Activated T-cell treated with anti-CD3 and anti-CD28 coated beads for 1 hour (primary cell): ENCODE measurements around the gene TET3.
A peak's percentile ranks its signal among the peaks of the same experiment; 100 is the strongest.
"Not testable (repeated sequence)": the region's sequence is repeated elsewhere in the genome, so short reads cannot be mapped to it uniquely, and the experiment has no call there.

Experiments used
- DNase-seq: peaks from one replicate; pipeline ENCODE4 v3.0.0-alpha.2; 2020; ENCODE audit warnings: low read depth

TET3 gene

DNA sequence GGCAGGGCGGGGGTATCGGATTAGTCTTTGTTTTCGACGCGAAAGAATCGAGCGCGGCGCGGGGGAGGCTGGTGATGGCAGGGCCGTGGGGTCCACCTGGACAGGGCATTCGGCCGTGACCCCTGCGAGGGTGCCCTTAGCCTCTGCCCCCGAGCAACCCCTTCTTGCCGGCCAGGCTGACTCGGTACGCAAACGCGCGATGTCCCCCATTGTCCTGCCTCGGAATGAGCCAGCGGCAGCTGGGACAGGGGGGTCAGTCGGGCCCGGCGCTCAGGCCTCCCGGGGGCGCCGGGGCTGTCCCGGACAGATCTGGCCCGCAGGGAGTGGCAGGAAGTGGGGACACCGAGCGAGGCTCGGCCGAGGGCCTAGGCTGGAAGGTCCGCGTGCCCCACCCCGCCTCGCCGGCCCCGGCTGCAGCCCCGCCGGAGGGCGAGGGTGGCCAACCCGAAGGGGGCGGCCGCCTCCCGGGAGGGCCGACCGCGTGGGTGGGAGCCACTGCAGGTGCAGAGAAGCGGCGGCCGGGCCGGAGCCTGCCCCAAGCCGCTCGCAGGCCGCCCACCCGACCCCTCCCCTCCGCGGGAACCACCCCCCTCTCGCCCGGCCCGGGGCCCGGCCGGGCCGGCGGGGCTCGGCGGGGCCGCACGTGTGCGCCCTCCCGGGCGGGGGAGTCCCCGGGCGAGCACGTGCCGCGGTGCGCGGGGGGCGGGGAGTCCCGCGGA, at the start of gene TET3:
Gene TET3, plus strand, starts transcription at position 708 of the 719 bp plus-strand sequence. CDS start 1,494 bp downstream, outside the sequence.
- DNase-seq, result peak; percentile 59

DNA sequence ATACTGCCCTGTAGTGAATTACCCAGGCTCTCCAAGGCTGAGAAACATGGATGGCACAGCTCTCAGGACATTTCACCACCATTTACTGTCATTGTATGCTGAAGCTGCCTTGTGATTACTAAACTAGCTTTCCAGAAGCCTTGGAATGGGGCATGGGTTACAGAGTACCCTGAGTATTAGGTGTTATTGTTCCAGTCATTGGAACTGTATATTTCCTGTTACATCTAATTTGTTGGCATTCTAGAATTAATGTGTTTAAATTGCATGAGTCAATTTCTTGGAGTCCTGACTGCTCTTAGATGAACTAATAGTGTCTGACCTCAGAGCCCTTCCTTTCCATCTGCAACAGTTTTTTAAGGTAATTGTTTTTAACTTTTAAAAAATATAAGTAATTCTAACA, 49.1 kb upstream of the TET3 start:
- DNase-seq, result no peak

GRCh38 chr2:73937103-73937885, 47.4 kb upstream of the TET3 start:
- no peak for DNase-seq

DNA sequence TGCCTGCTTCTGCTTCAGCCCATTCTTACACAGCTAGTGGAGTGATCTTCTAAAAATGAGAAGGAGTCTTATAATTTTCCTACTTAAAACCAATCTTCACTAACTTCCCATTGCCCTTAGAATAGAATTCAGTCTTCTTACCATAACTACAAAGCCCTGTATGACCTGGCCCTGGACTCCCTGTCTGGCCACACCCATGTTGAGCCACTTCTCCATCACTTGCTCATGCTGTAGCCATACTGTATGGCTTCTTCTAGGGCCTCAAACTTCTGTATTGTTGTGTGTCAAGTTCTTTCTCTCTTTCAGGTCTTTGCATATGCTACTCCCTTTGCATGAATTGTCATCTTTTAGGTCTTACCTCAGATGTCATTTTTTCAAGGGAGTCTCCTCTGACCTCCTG, 46.8 kb upstream of the TET3 start:
- no peak for DNase-seq

DNA sequence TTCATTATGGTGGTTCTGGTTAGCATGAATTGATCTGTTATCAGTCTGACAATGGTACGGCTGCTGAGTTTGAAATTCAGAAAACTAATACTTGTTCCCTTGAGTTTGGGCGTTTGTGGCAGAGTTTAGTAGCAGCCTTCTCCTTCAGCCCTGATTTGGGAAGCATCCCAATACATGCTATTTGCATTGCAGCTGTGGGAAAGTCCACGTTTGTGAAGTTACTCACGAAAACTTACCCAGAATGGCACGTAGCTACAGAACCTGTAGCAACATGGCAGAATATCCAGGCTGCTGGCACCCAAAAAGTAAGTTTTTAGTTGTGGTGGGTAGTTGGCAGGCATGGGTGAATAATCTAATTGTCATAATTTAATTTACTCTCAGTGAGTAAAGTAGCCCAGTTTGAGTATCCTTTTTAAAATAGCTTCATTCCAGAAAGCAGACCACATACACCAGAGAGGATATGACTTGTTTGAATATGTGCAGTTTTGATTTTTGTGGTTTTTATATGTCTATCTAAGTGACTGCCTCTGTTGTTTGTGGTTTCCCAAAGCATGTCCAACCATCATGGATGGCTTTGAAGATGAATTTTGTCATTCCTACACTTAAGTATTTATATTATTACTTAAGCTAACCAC, 45.9 kb upstream of the TET3 start:
- no peak for DNase-seq

- DNase-seq, result no peak
Measured at GRCh38 chr2:73939419-73939818, 45.3 kb upstream of the TET3 start.

GRCh38 chr2:73940066-73940465, 44.6 kb upstream of the TET3 start:
- DNase-seq, result not testable (repeated sequence)

DNA sequence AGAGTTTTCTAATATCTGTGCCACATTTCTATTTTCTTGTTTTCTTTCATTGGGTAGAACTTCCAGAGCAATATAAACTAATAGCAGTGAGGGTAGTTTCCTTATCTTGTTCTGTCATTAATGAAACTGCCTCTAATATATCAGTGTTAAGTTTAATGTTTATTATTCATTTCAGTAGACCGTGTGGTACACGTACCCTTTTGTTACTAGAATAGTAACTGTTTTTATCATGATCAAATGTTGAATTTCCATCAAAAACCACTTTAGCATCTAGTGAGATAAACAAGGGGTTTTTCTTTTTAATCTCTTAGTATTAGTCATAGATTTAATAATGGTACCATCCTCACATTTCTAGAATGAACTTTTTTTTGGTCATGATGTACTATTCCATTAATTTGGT, 42.0 kb upstream of the TET3 start:
- DNase-seq, result no peak

DNA sequence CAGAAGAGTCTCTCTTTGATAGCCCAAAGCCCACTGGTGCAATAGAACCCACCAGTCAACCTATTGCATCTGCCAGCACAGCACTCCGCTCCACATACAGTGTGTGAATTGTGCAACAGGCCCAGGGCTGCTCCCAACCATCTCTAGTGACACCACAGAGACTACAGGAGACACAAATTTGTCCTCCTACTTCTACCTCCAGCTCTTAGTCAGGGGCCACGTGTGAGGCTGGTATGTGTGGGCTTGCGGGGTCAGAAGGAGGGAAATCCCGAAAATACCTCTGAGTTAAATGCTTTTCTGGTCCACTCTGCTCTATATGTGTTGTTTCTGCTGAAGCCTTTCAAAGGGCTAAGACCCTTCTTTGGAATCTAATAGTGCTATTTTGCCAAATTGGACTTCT, 40.0 kb upstream of the TET3 start:
- DNase-seq, result no peak

DNA sequence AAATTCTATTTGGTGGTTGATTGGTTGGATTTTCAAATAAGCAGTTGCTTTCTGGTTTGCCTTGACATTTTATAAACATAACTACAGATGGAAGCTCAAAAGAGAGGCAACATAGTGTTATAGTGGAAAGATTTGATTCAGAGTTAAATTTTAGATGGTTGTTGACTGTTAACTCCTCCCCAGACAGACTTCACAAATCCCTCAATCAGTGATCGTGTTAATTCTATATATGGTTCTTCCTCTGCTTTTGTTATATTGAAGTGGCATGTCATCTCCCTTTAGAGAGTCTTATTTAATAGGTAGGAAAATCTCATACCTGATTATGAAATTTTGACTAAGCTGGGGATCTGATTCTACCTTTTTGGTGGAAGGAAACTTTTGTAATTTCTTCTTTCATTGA, 38.5 kb upstream of the TET3 start:
- no peak for DNase-seq

DNA sequence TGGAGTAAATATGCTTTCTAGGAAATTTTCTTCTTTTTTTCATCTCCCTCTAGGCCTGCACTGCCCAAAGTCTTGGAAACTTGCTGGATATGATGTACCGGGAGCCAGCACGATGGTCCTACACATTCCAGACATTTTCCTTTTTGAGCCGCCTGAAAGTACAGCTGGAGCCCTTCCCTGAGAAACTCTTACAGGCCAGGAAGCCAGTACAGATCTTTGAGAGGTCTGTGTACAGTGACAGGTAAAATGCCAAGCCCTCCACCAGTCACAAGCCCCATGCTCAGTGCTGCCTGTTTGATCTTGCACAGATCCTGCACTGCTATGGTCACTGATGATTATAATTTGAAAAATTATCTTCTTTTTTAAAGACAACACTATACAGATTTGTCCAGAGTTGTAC, 38.0 kb upstream of the TET3 start:
- DNase-seq, result no peak

- DNase-seq, result no peak
Measured at GRCh38 chr2:73947412-73948018, 37.2 kb upstream of the TET3 start.

GRCh38 chr2:73949802-73950201, 34.9 kb upstream of the TET3 start:
- no peak for DNase-seq

DNA sequence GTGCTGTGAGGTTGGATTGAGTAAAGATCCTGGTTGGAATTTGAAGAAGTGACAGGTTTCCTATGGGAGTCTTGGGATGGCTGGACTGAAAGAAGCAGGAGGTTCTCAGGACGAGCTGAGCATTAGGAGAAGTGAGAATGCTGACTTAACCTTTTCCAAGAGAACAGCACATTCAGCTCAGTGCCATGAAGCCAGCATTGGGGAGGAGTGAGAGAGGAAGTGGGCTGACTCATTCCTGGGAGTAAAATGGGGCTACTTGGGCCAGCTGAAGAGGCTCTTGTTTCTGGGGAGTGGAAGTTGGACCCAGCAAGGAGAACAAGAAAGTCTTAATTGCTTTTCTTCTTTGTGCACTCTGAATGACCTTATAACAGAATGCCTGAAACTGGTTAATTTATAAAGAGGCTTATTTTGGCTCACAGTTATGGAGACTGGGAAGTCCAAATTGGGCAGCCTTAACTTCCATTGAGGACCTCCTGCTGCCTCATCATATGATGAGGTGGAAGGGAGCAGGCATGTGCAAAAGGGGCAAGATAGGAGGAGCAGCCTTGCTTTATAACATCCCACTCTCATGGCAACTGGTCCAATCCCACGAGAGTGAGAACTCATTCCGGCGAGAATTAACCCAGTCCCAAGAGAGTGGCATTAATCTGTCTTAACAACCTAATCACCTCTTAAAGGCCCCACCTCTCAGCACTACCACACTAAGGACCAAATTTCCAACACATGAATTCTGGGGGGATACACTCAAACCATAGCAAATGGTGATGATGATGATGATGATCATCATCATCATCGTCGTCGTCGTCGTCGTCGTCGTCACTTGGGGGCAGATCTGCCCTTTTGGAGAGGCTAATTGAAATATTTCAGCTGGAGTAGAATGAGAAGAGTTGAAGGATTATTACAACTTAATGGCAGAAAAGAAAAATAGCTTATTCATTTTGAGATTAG, 31.9 kb upstream of the TET3 start:
- DNase-seq, result no peak

- DNase-seq, result no peak
Measured at GRCh38 chr2:73956218-73956865, 28.4 kb upstream of the TET3 start.

- no peak for DNase-seq
Measured at GRCh38 chr2:73961274-73961673, 23.4 kb upstream of the TET3 start.

- DNase-seq, result no peak
Measured at GRCh38 chr2:73961823-73962615, 22.7 kb upstream of the TET3 start.

GRCh38 chr2:73962798-73963197, 21.9 kb upstream of the TET3 start:
- DNase-seq, result no peak

DNA sequence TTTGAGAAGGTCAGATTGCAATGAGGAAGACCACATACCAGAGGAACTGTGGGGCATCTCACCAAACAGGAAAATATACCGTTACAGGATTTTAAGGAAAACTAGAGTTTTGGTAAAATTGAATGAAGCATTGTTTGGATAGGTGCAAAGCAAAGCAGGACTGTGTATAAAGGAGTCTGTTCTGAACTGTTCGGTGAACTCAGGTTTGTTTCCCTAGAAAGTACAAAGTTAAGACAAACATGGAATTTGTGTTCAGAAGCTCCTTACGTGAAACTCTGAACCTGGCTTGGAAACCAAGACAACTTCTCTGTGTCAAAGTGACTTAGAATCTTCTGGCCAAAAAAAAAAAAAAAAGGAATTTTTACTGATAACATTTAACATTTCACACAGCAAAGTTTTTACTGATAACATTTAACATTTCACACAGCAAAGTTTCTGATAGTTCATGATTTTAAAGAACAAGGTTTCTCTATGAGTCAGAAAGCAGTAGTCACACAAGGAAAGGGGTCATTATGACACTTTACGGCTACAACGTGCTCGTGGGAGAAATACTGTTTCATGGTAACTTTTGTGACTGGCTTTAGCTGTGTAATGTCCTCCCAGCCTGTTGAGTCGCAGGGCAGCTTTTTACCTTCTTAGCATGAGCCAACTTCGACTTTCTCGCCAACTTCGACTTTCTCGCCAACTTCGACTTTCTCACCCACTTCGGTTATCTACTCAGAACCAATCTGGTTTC, 21.2 kb upstream of the TET3 start:
- DNase-seq, result no peak
